Measurements from ENCODE around the gene DSG1.
"Not testable (repeated sequence)": the region's sequence is repeated elsewhere in the genome, so short reads cannot be mapped to it uniquely, and the experiment has no call there.

Gene DSG1

GRCh38 chr18:31325051-31325450 is 7.1 kb downstream of the DSG1 start:
- Histone ChIP-seq H3K4me3 (ENCODE audit: insufficient read depth, low read length, poor library complexity, severe bottlenecking) (no peak overlapping the region), H3K9ac (ENCODE audit: low read length) (no peak overlapping the region), H3K27me3 (ENCODE audit: low read length) (no peaks in the 10 kb centered on the region), H2AFZ (ENCODE audit: low read depth, low read length, severe bottlenecking) (no peak overlapping the region), H4K20me1 (ENCODE audit: low read depth, low read length) (no peaks in the 10 kb centered on the region), H3K36me3 (ENCODE audit: low read length) (no peaks in the 10 kb centered on the region), H3K9me2 (replicated peaks; ENCODE audit: insufficient read depth, low read length) (no peaks in the 10 kb centered on the region), H3F3A (ENCODE audit: insufficient read depth) (no peaks in the 10 kb centered on the region), H3K79me2 (ENCODE audit: insufficient read depth, low read length) (no peaks in the 10 kb centered on the region), H3K9me3 (ENCODE audit: insufficient read depth, low read length) (no peaks in the 10 kb centered on the region), H3K27ac (ENCODE audit: low read depth, low read length) (no peak overlapping the region), H3K4me2 (ENCODE audit: low read depth, low read length, poor library complexity, severe bottlenecking) (no peak overlapping the region)
- TF ChIP-seq CTCF (IDR thresholded peaks at IDR 0.05; ENCODE audit: insufficient read depth, low read length, poor library complexity, severe bottlenecking), result no peak
- no peak for TF ChIP-seq EZH2phosphoT487 (conservative IDR thresholded peaks at IDR 0.05; ENCODE audit: low read length)

GRCh38 chr18:31329787-31330438 is 12.0 kb downstream of the DSG1 start:
- Histone ChIP-seq H4K20me1 (ENCODE audit: low read depth, low read length) (no peaks in the 10 kb centered on the region), H3K9me3 (ENCODE audit: insufficient read depth, low read length) (no peaks in the 10 kb centered on the region), H2AFZ (ENCODE audit: low read depth, low read length, severe bottlenecking) (no peak overlapping the region), H3K9ac (ENCODE audit: low read length) (no peak overlapping the region), H3K4me2 (ENCODE audit: low read depth, low read length, poor library complexity, severe bottlenecking) (no peak overlapping the region), H3K9me2 (replicated peaks; ENCODE audit: insufficient read depth, low read length) (no peaks in the 10 kb centered on the region), H3K27me3 (ENCODE audit: low read length) (no peaks in the 10 kb centered on the region), H3K36me3 (ENCODE audit: low read length) (no peaks in the 10 kb centered on the region), H3F3A (ENCODE audit: insufficient read depth) (no peaks in the 10 kb centered on the region), H3K79me2 (ENCODE audit: insufficient read depth, low read length) (no peaks in the 10 kb centered on the region), H3K27ac (ENCODE audit: low read depth, low read length) (no peak overlapping the region), H3K4me3 (ENCODE audit: insufficient read depth, low read length, poor library complexity, severe bottlenecking) (no peak overlapping the region)
- TF ChIP-seq EZH2phosphoT487 (conservative IDR thresholded peaks at IDR 0.05; ENCODE audit: low read length) (no peak), CTCF (IDR thresholded peaks at IDR 0.05; ENCODE audit: insufficient read depth, low read length, poor library complexity, severe bottlenecking) (no peak)

GRCh38 chr18:31343454-31343853 is 25.5 kb downstream of the DSG1 start:
- no peak overlapping the region for H2AFZ ChIP-seq (ENCODE audit: low read depth, low read length, severe bottlenecking)

GRCh38 chr18:31353336-31353735 is 35.4 kb downstream of the DSG1 start:
- H3K4me2 ChIP-seq (ENCODE audit: low read depth, low read length, poor library complexity, severe bottlenecking); H2AFZ ChIP-seq (ENCODE audit: low read depth, low read length, severe bottlenecking); H3K4me3 ChIP-seq (ENCODE audit: insufficient read depth, low read length, poor library complexity, severe bottlenecking); H3K79me2 ChIP-seq (ENCODE audit: insufficient read depth, low read length); H3F3A ChIP-seq (ENCODE audit: insufficient read depth); H3K27me3 ChIP-seq (ENCODE audit: low read length); H3K9me2 ChIP-seq (replicated peaks; ENCODE audit: insufficient read depth, low read length); H4K20me1 ChIP-seq (ENCODE audit: low read depth, low read length); H3K27ac ChIP-seq (ENCODE audit: low read depth, low read length); H3K9ac ChIP-seq (ENCODE audit: low read length); H3K36me3 ChIP-seq (ENCODE audit: low read length); H3K9me3 ChIP-seq (ENCODE audit: insufficient read depth, low read length): not testable (repeated sequence)

More at GRCh38 chr18:31343454-31343853, 25.5 kb downstream of the DSG1 start:
- TF ChIP-seq EZH2phosphoT487 (conservative IDR thresholded peaks at IDR 0.05; ENCODE audit: low read length) (no peak), CTCF (IDR thresholded peaks at IDR 0.05; ENCODE audit: insufficient read depth, low read length, poor library complexity, severe bottlenecking) (no peak)
- H3F3A ChIP-seq (ENCODE audit: insufficient read depth), result no peaks in the 10 kb centered on the region
- no peaks in the 10 kb centered on the region for H3K79me2 ChIP-seq (ENCODE audit: insufficient read depth, low read length)
- no peaks in the 10 kb centered on the region for H3K27me3 ChIP-seq (ENCODE audit: low read length)
- no peak overlapping the region for H3K9ac ChIP-seq (ENCODE audit: low read length)
- no peaks in the 10 kb centered on the region for H3K9me2 ChIP-seq (replicated peaks; ENCODE audit: insufficient read depth, low read length)
- no peak overlapping the region for H3K4me2 ChIP-seq (ENCODE audit: low read depth, low read length, poor library complexity, severe bottlenecking)
- H3K9me3 ChIP-seq (ENCODE audit: insufficient read depth, low read length), result no peaks in the 10 kb centered on the region
- H3K27ac ChIP-seq (ENCODE audit: low read depth, low read length), result no peak overlapping the region
- H4K20me1 ChIP-seq (ENCODE audit: low read depth, low read length), result no peaks in the 10 kb centered on the region
- no peak overlapping the region for H3K4me3 ChIP-seq (ENCODE audit: insufficient read depth, low read length, poor library complexity, severe bottlenecking)
- H3K36me3 ChIP-seq (ENCODE audit: low read length), result no peaks in the 10 kb centered on the region

Data from SU-DHL-6 (cell line).